Erythroblast (primary cell): ENCODE data around the gene IFITM1.

Source experiments
- GATA1 ChIP-seq: IDR thresholded peaks from 2 replicates; pipeline ENCODE4 v1.6.1; 2011; ENCODE audit warnings: low read depth, mild to moderate bottlenecking, control low read depth, low read length, moderate library complexity
- POLR2A ChIP-seq: IDR thresholded peaks from 2 replicates; pipeline ENCODE4 v1.6.1; 2011; ENCODE audit warnings: mild to moderate bottlenecking, low read length

GRCh38 chr11:295351-296170, 18.3 kb upstream of the IFITM1 start:
- TF ChIP-seq POLR2A (no peak), GATA1 (no peak)
